HUES64 (cell line): ENCODE measurements around the gene SERPINA3.
A peak's percentile ranks its signal among the peaks of the same experiment; 100 is the strongest.
"Not testable (repeated sequence)": the region's sequence is repeated elsewhere in the genome, so short reads cannot be mapped to it uniquely, and the experiment has no call there.

Source experiments
- H3K27ac ChIP-seq: 2 replicates; pipeline ENCODE4 v1.7.0; 2013; ENCODE audit warnings: low read depth, low read length, inconsistent platforms
- H3K27me3 ChIP-seq: 2 replicates; pipeline ENCODE4 v1.6.1; 2013; ENCODE audit warnings: mild to moderate bottlenecking, low read length; ENCODE audit not compliant: insufficient read depth
- H3K36me3 ChIP-seq: 2 replicates; pipeline ENCODE4 v1.6.1; 2013; ENCODE audit warnings: mild to moderate bottlenecking, low read length; ENCODE audit not compliant: insufficient read depth
- H3K4me1 ChIP-seq: 2 replicates; pipeline ENCODE4 v1.6.1; 2013; ENCODE audit warnings: mild to moderate bottlenecking, low read length, moderate library complexity; ENCODE audit not compliant: insufficient read depth
- H3K4me3 ChIP-seq: 2 replicates; pipeline ENCODE4 v1.5.1; 2013; ENCODE audit warnings: mild to moderate bottlenecking, low read length, moderate library complexity
- H3K9ac ChIP-seq: 2 replicates; pipeline ENCODE4 v1.6.1; 2013; ENCODE audit warnings: mild to moderate bottlenecking, low read depth, low read length
- H3K9me3 ChIP-seq: 2 replicates; pipeline ENCODE4 v1.6.1; 2013; ENCODE audit warnings: low read depth, low read length; ENCODE audit not compliant: insufficient read depth
- WGBS: fragments of 150-250, 120-280 bp; methylation state at CpG from one replicate; pipeline ENCODE4 v1.1.7; 2013; ENCODE audit warnings: missing lambda C conversion rate; 5-methylcytosine and 5-hydroxymethylcytosine counted together

SERPINA3 gene

DNA sequence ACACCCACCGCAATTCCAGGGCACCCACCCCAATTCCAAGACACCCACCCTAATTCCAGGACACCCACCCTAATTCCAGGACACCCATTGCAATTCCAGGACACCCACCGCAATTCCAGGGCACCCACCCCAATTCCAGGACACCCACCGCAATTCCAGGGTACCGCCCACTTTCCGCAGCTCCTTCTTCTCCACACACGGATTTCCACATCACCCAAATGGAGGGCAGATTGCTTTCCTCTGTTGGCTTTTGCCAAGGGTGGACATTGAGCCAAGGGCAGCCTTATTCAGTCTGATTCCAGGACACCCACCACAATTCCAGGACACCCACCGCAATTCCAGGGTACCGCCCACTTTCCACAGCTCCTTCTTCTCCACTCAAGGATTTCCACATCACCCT lies 25.6 kb downstream of the SERPINA3 start:
- WGBS = 90% methylated on average over 8 of the region's 8 CpGs
- not testable (repeated sequence) for H3K9ac ChIP-seq, H3K4me3 ChIP-seq, H3K36me3 ChIP-seq, H3K27ac ChIP-seq, H3K27me3 ChIP-seq, H3K9me3 ChIP-seq, H3K4me1 ChIP-seq

DNA sequence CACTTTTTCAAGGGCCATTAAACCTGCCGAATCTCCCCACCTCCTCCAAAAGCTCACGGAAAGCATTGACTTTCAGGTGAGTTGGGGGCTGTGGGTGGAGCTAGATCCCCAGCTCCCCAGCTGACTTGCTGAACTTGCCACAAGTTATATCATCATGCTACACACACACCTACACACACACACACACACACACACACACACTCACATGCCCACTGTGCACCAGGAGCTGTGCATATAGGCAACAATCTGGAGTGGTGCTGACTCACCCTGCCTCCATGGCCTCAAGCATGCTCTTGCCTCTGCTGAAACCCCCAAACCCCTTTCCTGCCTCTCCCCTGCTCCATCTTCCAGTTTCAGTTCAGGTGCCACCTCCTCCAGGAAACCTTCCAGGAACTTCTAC lies 26.1 kb downstream of the SERPINA3 start:
- no peak overlapping the region for H3K4me3 ChIP-seq
- no peaks in the 10 kb centered on the region for H3K4me1 ChIP-seq
- 100% methylated on average over 1 of the region's 2 CpGs for WGBS
- H3K9me3 ChIP-seq = no peaks in the 10 kb centered on the region
- no peak overlapping the region for H3K9ac ChIP-seq
- H3K27ac ChIP-seq = no peak overlapping the region
- no peaks in the 10 kb centered on the region for H3K27me3 ChIP-seq
- H3K36me3 ChIP-seq = no peaks in the 10 kb centered on the region

- H3K9me3 ChIP-seq = no peaks in the 10 kb centered on the region
- H3K4me3 ChIP-seq = no peak overlapping the region
- 90% methylated on average over 11 of the region's 11 CpGs for WGBS
- no peak overlapping the region for H3K27ac ChIP-seq
- no peak overlapping the region for H3K9ac ChIP-seq
- H3K4me1 ChIP-seq = no peaks in the 10 kb centered on the region
- H3K27me3 ChIP-seq = no peaks in the 10 kb centered on the region
- no peaks in the 10 kb centered on the region for H3K36me3 ChIP-seq
Measured at GRCh38 chr14:94638961-94639817, 27.0 kb downstream of the SERPINA3 start.

- H3K27ac ChIP-seq = peak overlapping the region; percentile 20; the same call in 1 of the 2 replicates
- H3K4me1 ChIP-seq = no peaks in the 10 kb centered on the region
- H3K9me3 ChIP-seq = no peaks in the 10 kb centered on the region
- no peaks in the 10 kb centered on the region for H3K27me3 ChIP-seq
- H3K36me3 ChIP-seq = no peaks in the 10 kb centered on the region
- H3K4me3 ChIP-seq = no peak overlapping the region
- H3K9ac ChIP-seq = no peak overlapping the region
- WGBS = 82% methylated on average over 10 of the region's 10 CpGs
Measured at GRCh38 chr14:94640721-94641631, 28.8 kb downstream of the SERPINA3 start.

DNA sequence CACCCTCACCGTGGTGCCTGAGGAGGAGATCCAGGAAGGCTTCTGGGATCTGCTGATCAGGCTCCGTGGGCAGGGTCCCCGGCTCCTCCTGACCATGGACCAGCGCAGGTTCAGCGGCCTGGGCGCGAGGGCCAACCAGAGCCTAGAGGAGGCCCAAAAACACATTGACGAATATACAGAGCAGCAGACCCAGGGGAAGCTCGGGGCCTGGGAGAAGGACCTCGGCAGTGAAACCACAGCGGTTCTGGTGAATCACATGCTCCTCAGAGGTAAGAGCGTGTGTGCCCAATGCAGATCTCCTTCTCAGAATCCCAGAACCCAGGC lies 29.4 kb downstream of the SERPINA3 start:
- WGBS = 95% methylated on average over 12 of the region's 12 CpGs
- no peaks in the 10 kb centered on the region for H3K4me1 ChIP-seq

DNA sequence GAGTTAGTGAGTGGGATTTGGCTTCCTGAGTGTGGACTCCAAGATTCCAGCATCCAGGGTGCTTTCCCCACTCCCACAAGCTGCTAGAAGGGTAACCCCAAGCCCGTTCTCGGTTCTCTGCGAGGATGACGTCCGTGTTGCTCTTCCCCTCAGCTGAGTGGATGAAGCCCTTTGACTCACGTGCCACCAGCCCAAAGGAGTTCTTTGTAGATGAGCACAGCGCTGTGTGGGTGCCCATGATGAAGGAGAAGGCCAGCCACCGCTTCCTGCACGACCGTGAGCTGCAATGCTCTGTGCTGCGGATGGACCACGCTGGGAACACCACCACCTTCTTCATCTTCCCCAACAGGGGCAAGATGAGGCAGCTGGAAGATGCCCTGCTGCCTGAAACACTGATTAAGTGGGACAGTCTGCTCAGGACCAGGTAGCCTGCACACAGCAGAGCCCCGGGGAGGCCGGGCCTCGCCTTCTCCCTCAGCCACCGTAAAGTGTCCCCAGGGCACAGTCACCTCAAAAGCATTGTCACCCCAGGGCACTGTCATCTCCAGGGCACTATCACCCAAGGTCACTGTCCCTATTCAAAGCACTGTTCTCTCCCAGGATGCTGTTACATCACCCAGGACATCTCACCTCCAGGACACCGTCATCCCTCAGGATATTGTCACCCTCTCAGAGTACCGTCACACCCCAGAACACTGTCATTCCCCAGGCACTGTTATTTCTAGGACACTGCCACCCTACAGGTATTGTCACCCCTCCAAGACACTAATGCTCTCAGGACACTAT lies 31.3 kb downstream of the SERPINA3 start:
- Histone ChIP-seq H3K4me3 (no peak overlapping the region), H3K9ac (no peak overlapping the region), H3K36me3 (no peaks in the 10 kb centered on the region), H3K27me3 (no peaks in the 10 kb centered on the region), H3K4me1 (no peaks in the 10 kb centered on the region), H3K9me3 (0 out of 2 replicates have a peak, but pooled peaks cover 4% of the 10 kb centered on the region), H3K27ac (no peak overlapping the region)
- WGBS = 93% methylated on average over 18 of the region's 18 CpGs

More for the DNA sequence above, 29.4 kb downstream of the SERPINA3 start:
- Histone ChIP-seq H3K36me3 (no peaks in the 10 kb centered on the region), H3K4me3 (no peak overlapping the region), H3K27me3 (no peaks in the 10 kb centered on the region), H3K9me3 (no peaks in the 10 kb centered on the region), H3K9ac (no peak overlapping the region), H3K27ac (no peak overlapping the region)

DNA sequence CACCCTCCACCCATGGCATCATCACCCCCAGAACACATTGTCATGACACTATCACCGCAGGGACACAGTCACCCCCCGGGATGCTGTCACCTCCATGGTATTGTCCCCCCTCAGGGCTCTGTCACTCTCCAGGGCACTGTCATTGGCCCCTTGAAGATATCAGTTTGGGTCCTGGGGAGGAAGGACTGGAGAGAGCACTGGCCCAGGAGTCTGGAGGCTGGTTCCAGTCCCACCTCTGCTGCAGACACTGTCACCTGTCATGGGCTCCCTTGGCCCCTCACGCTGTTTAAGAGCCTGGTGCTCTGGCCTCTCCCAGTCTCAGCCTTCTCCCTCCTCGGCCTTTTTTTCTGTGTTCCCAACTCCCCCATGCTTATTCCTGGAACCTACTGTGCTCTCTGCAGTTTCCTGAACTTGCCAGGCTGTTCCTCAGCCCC lies 31.9 kb downstream of the SERPINA3 start:
- H3K9ac ChIP-seq = no peak overlapping the region
- no peaks in the 10 kb centered on the region for H3K27me3 ChIP-seq
- 84% methylated on average over 4 of the region's 4 CpGs for WGBS
- H3K4me1 ChIP-seq = no peaks in the 10 kb centered on the region
- H3K27ac ChIP-seq = no peak overlapping the region
- H3K4me3 ChIP-seq = no peak overlapping the region
- 0 out of 2 replicates have a peak, but pooled peaks cover 4% of the 10 kb centered on the region for H3K9me3 ChIP-seq
- no peaks in the 10 kb centered on the region for H3K36me3 ChIP-seq

DNA sequence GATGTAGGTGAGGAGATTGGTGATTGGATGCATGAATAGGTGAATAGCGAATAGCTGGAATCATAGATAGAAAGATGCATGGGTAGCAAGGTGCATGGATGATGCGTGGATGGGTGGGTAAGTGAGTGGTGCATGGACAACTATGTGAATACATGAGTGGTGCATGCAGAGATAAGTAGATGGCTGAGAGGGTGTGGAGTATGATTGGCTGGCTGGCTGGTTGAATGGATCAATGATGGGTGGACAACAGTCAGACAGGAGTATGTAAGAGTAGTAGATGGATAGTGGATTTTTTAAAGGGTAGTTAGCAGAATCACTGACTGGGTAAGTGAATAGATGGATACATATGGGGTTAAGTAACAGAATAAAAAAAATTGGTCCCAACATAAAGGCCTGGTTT lies 33.9 kb downstream of the SERPINA3 start:
- Histone ChIP-seq H3K27me3 (no peaks in the 10 kb centered on the region), H3K9ac (no peak overlapping the region), H3K9me3 (0 out of 2 replicates have a peak, but pooled peaks cover 4% of the 10 kb centered on the region), H3K36me3 (no peaks in the 10 kb centered on the region), H3K27ac (no peak overlapping the region), H3K4me1 (no peaks in the 10 kb centered on the region), H3K4me3 (no peak overlapping the region)
- 96% methylated on average over 2 of the region's 2 CpGs for WGBS

- no peak overlapping the region for H3K9ac ChIP-seq
- H3K9me3 ChIP-seq = 0 out of 2 replicates have a peak, but pooled peaks cover 4% of the 10 kb centered on the region
- WGBS = 65% methylated on average over 5 of the region's 5 CpGs
- H3K4me3 ChIP-seq = no peak overlapping the region
- no peaks in the 10 kb centered on the region for H3K4me1 ChIP-seq
- H3K36me3 ChIP-seq = no peaks in the 10 kb centered on the region
- H3K27ac ChIP-seq = no peak overlapping the region
- H3K27me3 ChIP-seq = no peaks in the 10 kb centered on the region
Measured at GRCh38 chr14:94646481-94646880, 34.3 kb downstream of the SERPINA3 start.

GRCh38 chr14:94648801-94649200 lies 36.6 kb downstream of the SERPINA3 start:
- H3K36me3 ChIP-seq = no peaks in the 10 kb centered on the region
- no peaks in the 10 kb centered on the region for H3K27me3 ChIP-seq
- H3K4me3 ChIP-seq = no peak overlapping the region
- no peak overlapping the region for H3K27ac ChIP-seq
- H3K9ac ChIP-seq = no peak overlapping the region
- no peaks in the 10 kb centered on the region for H3K4me1 ChIP-seq
- 0 out of 2 replicates have a peak, but pooled peaks cover 4% of the 10 kb centered on the region for H3K9me3 ChIP-seq
- WGBS = 87% methylated on average over 4 of the region's 4 CpGs
